ENCODE data around the gene MYO1D.

Gene MYO1D

DNA sequence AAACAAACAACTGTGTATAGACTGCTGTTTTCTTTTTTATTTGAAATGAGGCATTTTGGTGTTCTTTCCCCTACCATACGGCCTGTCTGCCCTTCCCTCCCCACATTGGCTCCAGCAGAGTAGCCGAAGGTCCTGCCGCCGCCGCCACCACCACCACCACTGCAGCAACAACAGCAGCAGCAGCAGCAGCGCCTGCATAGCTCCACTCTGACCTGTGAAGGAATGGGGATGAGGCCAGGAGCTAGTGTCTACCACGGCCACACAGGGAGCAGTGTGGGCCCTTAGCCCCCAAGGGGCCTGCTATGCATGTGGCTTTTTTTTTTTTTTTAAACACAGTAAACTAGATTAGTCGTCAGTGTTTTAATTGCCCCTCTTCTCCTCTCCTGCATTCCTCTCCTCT is 395.7 kb downstream of the MYO1D start:
- DNase-seq: no peak
- no peaks in the 10 kb centered on the region for H3K9me3 ChIP-seq (ENCODE audit: severe bottlenecking)
- H3K27me3 ChIP-seq (ENCODE audit: insufficient read depth, low read depth, severe bottlenecking): no peaks in the 10 kb centered on the region
- TF ChIP-seq, protein P1, sequence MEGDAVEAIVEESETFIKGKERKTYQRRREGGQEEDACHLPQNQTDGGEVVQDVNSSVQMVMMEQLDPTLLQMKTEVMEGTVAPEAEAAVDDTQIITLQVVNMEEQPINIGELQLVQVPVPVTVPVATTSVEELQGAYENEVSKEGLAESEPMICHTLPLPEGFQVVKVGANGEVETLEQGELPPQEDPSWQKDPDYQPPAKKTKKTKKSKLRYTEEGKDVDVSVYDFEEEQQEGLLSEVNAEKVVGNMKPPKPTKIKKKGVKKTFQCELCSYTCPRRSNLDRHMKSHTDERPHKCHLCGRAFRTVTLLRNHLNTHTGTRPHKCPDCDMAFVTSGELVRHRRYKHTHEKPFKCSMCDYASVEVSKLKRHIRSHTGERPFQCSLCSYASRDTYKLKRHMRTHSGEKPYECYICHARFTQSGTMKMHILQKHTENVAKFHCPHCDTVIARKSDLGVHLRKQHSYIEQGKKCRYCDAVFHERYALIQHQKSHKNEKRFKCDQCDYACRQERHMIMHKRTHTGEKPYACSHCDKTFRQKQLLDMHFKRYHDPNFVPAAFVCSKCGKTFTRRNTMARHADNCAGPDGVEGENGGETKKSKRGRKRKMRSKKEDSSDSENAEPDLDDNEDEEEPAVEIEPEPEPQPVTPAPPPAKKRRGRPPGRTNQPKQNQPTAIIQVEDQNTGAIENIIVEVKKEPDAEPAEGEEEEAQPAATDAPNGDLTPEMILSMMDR (IDR thresholded peaks at IDR 0.05; ENCODE audit: low read depth, low read length): no peak
- no peak overlapping the region for H3K27ac ChIP-seq
- no peak overlapping the region for H3K4me3 ChIP-seq (ENCODE audit: low read depth, low read length)
- H3K36me3 ChIP-seq: peaks cover 54% of the 10 kb centered on the region

DNA sequence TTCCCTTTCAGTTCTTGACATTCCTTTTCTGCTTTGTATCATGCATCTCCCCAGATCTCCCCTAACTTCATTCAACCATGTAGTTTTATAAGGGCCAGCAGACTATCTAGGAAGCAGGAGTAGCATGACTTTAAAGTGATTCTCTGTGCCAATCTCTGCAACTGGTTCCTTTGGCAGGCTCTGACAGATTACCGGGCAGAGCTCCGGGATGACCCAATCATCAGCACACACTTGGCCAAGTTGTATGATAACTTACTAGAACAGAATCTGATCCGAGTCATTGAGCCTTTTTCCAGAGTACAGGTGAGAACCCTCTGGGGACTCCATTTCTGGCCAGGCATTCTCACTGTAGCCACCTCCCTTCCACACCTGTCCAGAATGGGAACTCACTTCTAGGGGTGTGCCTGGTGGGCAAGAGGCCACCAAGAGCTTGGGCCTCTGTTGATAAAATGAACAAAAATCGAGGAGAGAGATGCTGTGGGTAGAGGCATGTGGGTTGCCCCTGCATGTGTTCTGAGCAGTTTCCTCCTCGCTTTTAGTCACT is 397.8 kb downstream of the MYO1D start:
- no peak for DNase-seq
- peaks cover 75% of the 10 kb centered on the region for H3K36me3 ChIP-seq
- no peak overlapping the region for H3K4me3 ChIP-seq (ENCODE audit: low read depth, low read length)
- H3K27me3 ChIP-seq (ENCODE audit: insufficient read depth, low read depth, severe bottlenecking): no peaks in the 10 kb centered on the region
- H3K27ac ChIP-seq: no peak overlapping the region
- no peaks in the 10 kb centered on the region for H3K9me3 ChIP-seq (ENCODE audit: severe bottlenecking)
- TF ChIP-seq, protein P1 (IDR thresholded peaks at IDR 0.05; ENCODE audit: low read depth, low read length): no peak

DNA sequence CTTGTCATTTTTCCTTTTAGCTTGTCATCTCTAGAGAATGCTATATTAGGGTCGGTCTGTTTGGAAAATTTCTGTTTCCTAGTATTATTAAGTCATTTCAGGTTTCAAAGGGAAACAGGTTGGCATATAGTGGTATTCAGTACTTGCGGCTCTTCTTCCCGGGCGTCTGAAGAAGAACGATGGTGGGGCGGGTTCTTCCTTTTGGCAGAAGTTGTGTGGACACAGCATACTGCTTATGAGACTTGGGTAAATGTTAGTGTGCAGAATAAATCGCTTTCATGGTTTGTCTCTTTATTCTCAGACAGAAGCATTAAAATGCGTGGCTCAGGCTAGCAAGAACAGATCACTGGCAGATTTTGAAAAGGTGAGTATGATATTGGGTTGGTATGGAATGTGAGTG is 399.7 kb downstream of the MYO1D start:
- H3K4me3 ChIP-seq (ENCODE audit: low read depth, low read length): no peak overlapping the region
- TF ChIP-seq, protein P1 (IDR thresholded peaks at IDR 0.05; ENCODE audit: low read depth, low read length): no peak
- no peaks in the 10 kb centered on the region for H3K9me3 ChIP-seq (ENCODE audit: severe bottlenecking)
- H3K27ac ChIP-seq: no peak overlapping the region
- DNase-seq: no peak
- no peaks in the 10 kb centered on the region for H3K27me3 ChIP-seq (ENCODE audit: insufficient read depth, low read depth, severe bottlenecking)
- H3K36me3 ChIP-seq: peaks cover 82% of the 10 kb centered on the region

DNA sequence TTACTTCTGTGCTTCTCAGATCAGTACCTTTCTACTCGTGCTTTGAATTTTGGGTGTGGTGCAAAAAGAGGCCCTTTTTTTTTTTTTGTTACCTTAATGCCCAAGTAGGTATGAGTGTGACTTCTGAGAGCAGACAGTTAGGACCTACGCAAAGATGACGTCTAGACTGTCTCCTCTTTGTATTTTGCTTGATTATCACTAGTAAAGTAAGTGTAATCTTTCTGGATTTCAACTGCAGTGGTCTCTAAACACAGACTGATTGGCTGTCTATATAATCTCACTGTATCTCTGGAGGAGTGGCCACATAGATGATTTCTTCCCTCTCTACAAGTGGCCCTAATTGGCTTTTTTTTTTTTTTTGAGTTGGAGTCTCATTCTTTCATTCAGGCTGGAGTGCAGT is 401.7 kb downstream of the MYO1D start:
- DNase-seq: no peak
- TF ChIP-seq, protein P1 (IDR thresholded peaks at IDR 0.05; ENCODE audit: low read depth, low read length): no peak
- H3K27me3 ChIP-seq (ENCODE audit: insufficient read depth, low read depth, severe bottlenecking): no peaks in the 10 kb centered on the region
- peaks cover 93% of the 10 kb centered on the region for H3K36me3 ChIP-seq
- H3K27ac ChIP-seq: no peak overlapping the region
- no peak overlapping the region for H3K4me3 ChIP-seq (ENCODE audit: low read depth, low read length)
- H3K9me3 ChIP-seq (ENCODE audit: severe bottlenecking): no peaks in the 10 kb centered on the region

DNA sequence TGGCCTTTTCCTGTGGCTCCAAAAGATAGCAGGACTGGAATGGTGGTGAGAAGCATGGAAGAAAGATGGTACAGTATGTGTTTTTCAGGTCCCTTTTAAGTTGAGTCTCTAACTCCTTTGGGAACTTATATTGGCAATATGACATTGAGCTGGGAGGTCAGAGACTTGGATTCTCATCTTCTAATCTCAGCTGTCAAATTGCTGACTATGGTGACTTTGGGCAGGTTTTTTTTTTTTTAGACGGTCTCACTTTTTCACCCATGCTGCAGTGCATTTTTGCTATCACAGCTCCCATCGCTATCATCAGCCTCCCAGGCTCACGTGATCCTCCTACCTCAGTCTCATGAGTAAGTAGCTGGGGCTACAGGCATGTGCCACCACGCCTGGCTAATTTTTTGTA is 405.3 kb downstream of the MYO1D start:
- H3K4me3 ChIP-seq (ENCODE audit: low read depth, low read length): no peak overlapping the region
- peaks cover 88% of the 10 kb centered on the region for H3K36me3 ChIP-seq
- TF ChIP-seq, protein P1 (IDR thresholded peaks at IDR 0.05; ENCODE audit: low read depth, low read length): no peak
- H3K27me3 ChIP-seq (ENCODE audit: insufficient read depth, low read depth, severe bottlenecking): no peaks in the 10 kb centered on the region
- no peaks in the 10 kb centered on the region for H3K9me3 ChIP-seq (ENCODE audit: severe bottlenecking)
- DNase-seq: no peak
- H3K27ac ChIP-seq: no peak overlapping the region

Measured in WERI-Rb-1 (cell line).